ENCODE results near the gene TECRL.

GRCh38 chr4:64250061-64250460 is 159.2 kb downstream of the TECRL start:
- TF ChIP-seq EP300 (IDR thresholded peaks at IDR 0.05) = no peak
- no peak for TF ChIP-seq POLR2AphosphoS5 (IDR thresholded peaks at IDR 0.05)
- no peak for TF ChIP-seq CTCF (IDR thresholded peaks at IDR 0.05)
- TF ChIP-seq POLR2A (IDR thresholded peaks at IDR 0.05) = no peak
